Endothelial cell (in vitro differentiated cells): ENCODE data around the gene SAYSD1. TPM values are rescaled to one million over a fixed set of nuclear protein-coding genes. Genes with fewer than 3 reads are reported as not detected.

Experiments used
- DNase-seq: peaks from one replicate; pipeline ENCODE4 v3.0.0; 2021; ENCODE audit warnings: low spot score
- H3K27ac Mint-ChIP-seq: one replicate; pipeline ENCODE4 v1.8.0; 2021; ENCODE audit warnings: mixed read lengths, inconsistent platforms; ENCODE audit not compliant: unreplicated experiment
- H3K27me3 Mint-ChIP-seq: one replicate; pipeline ENCODE4 v1.8.0; 2021; ENCODE audit warnings: mild to moderate bottlenecking, moderate library complexity, mixed read lengths, inconsistent platforms; ENCODE audit not compliant: unreplicated experiment
- H3K36me3 Mint-ChIP-seq: one replicate; pipeline ENCODE4 v1.8.0; 2021; ENCODE audit warnings: mild to moderate bottlenecking, low read depth, mixed read lengths, inconsistent platforms; ENCODE audit not compliant: unreplicated experiment
- H3K4me1 Mint-ChIP-seq: one replicate; pipeline ENCODE4 v1.8.0; 2021; ENCODE audit warnings: mild to moderate bottlenecking, mixed read lengths, inconsistent platforms; ENCODE audit not compliant: unreplicated experiment
- H3K4me3 Mint-ChIP-seq: one replicate; pipeline ENCODE4 v1.8.0; 2021; ENCODE audit warnings: mild to moderate bottlenecking, mixed read lengths, inconsistent platforms; ENCODE audit not compliant: unreplicated experiment
- H3K9me3 Mint-ChIP-seq: one replicate; pipeline ENCODE4 v1.8.0; 2021; ENCODE audit warnings: mixed read lengths, inconsistent platforms; ENCODE audit not compliant: unreplicated experiment
- long read RNA-seq: library from polyadenylated mRNA; unstranded; transcript quantifications from one replicate; pipeline ENCODE4 v2.0.0, GENCODE V29; 2020; ENCODE audit not compliant: unreplicated experiment
- total RNA-seq: library from RNA; stranded (reverse); fragmentation: NEBNext Ultra II Directional; extraction: Animal tissue kit (Norgen Biotek cat#: 25700); gene quantifications from one replicate; pipeline ENCODE4 v1.2.1, GENCODE V29; 2021; ENCODE audit not compliant: unreplicated experiment
- TF ChIP-seq, protein P1 (sequence below): fragments of 200-600 bp; sonication (generic); IDR thresholded peaks from one replicate; pipeline ENCODE4 v1.5.0; 2021; ENCODE audit warnings: antibody characterized with exemption; ENCODE audit not compliant: unreplicated experiment

SAYSD1 gene, protein sequence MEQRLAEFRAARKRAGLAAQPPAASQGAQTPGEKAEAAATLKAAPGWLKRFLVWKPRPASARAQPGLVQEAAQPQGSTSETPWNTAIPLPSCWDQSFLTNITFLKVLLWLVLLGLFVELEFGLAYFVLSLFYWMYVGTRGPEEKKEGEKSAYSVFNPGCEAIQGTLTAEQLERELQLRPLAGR
- 10.8 TPM for total RNA-seq
- long read RNA-seq, transcript SAYSD1-201 (2 exons, 2,020 nt): major isoform, 8 of 8 reads
- long read RNA-seq, partial matches to known transcripts: 0 of 8 reads
- long read RNA-seq, other reads (novel, unspliced or antisense): 0 of 8 reads

DNA sequence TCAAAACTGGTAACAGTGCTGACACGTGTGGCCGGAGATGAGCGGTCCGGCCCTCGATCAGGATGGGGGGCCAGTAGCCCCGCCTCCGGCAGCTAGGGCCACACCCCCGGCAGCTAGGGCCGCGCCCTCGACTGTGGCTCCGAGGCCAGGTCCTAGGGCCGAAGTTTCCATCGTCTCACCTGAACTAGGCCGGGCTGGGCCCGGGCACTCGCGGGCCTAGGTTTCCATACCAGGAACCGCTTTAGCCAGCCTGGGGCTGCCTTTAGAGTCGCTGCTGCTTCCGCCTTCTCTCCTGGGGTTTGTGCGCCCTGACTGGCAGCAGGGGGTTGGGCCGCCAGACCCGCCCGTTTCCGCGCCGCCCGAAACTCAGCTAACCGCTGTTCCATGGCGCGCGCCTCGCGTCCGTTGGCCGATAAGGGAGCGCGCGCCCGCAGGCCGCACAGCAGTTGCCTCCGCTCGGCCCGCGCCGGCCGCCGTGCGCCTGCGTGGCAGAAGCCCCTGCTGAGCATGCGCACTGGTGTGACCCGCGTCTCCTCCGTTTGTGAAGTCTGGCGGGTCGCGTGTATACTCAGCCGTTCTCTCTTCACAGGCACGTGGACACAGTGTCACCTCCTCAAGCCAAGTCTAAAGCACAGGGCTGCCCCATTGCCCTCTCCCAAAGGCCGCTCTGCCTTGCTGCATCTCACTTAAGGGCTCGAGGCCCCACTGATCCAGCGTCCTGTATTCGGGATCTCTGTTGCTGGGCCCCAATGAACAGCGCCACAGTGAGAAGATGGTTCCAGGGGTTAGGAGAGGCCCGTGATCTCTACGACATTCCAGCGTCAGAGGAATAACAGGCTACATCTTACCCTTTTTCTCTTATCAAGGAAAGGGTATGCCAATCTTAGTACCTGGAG is at the start of gene SAYSD1:
TSS of gene SAYSD1 (minus strand) at position 483 of the 896 bp plus-strand sequence. CDS start at position 386, 97 bp downstream.
- Mint-ChIP-seq H3K4me1 (peaks cover 11% of the 10 kb centered on the region), H3K27ac (peak within 1 kb of the TSS; percentile 92), H3K27me3 (no peaks in the 10 kb centered on the region), H3K36me3 (no peaks in the 10 kb centered on the region), H3K4me3 (peak within 1 kb of the TSS; percentile 91), H3K9me3 (no peaks in the 10 kb centered on the region)
- peak; percentile 95 for DNase-seq
- TF ChIP-seq, protein P1, sequence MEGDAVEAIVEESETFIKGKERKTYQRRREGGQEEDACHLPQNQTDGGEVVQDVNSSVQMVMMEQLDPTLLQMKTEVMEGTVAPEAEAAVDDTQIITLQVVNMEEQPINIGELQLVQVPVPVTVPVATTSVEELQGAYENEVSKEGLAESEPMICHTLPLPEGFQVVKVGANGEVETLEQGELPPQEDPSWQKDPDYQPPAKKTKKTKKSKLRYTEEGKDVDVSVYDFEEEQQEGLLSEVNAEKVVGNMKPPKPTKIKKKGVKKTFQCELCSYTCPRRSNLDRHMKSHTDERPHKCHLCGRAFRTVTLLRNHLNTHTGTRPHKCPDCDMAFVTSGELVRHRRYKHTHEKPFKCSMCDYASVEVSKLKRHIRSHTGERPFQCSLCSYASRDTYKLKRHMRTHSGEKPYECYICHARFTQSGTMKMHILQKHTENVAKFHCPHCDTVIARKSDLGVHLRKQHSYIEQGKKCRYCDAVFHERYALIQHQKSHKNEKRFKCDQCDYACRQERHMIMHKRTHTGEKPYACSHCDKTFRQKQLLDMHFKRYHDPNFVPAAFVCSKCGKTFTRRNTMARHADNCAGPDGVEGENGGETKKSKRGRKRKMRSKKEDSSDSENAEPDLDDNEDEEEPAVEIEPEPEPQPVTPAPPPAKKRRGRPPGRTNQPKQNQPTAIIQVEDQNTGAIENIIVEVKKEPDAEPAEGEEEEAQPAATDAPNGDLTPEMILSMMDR: no peak

DNA sequence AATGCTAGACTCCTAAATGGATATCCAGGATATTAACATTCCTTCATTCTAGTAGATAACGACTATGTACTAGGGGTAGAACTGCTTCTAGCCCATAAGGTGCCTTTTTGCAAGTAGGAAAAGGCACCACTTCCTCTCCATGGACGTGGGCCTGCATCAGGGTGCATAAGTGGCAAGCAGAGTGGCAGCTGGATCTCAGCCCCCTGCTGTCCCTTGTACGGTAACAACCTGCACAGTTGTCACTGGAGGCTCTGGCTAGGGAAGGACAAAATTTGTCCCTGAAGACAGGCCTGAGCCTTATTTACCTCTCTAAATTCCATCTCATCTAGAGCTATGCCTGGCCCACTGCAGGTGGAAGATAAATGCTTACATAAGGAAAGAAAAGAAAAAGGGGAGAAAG is 42.5 kb upstream of the SAYSD1 start:
- Mint-ChIP-seq H3K4me1 (peaks cover 6% of the 10 kb centered on the region), H3K9me3 (no peaks in the 10 kb centered on the region), H3K27ac (no peak overlapping the region), H3K27me3 (peaks cover 4% of the 10 kb centered on the region), H3K36me3 (no peaks in the 10 kb centered on the region), H3K4me3 (no peak overlapping the region)
- no peak for DNase-seq
- TF ChIP-seq, protein P1: no peak

DNA sequence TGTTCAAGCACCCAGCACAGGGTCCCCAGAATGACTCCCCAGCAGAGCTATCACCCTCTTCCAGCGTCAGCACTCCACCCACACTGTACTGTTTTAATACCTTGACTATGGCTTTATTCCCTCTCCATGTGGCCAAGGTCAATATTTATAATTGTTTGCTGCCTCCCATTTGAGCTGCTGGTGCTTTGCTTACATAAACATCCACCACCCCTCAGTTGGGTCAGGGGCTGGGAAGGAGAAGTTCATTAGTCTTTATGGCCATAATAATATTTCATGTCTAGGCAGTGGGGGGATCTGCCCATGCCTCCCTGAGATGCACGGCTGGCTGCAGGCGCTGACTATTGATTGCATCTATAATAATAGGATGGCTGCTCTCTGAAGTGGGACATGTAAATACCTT is 41.8 kb upstream of the SAYSD1 start:
- Mint-ChIP-seq H3K9me3 (no peaks in the 10 kb centered on the region), H3K4me3 (no peak overlapping the region), H3K4me1 (peaks cover 13% of the 10 kb centered on the region), H3K27ac (no peak overlapping the region), H3K36me3 (no peaks in the 10 kb centered on the region), H3K27me3 (peaks cover 4% of the 10 kb centered on the region)
- TF ChIP-seq, protein P1: no peak
- DNase-seq: no peak

DNA sequence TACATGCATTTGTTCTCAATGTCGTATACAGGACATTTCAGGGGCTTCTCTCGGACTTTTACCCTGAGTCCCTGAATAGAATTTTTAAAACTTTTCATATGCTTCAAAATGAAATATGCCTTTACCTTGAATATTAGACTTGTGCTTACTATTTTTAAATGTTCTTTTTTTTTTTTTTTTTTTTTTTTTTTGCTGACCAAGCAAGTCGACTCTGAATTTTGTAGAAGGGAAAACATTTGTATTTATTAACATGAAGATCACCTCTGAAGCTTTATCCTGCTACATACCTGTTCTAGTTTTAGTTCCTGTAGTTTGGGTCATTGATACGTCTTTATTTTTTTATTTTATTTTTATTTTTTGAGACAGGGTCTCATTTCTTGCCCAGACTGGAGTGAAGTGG is 39.7 kb upstream of the SAYSD1 start:
- Mint-ChIP-seq H3K4me3 (no peak overlapping the region), H3K4me1 (peaks cover 19% of the 10 kb centered on the region), H3K27ac (no peak overlapping the region), H3K36me3 (no peaks in the 10 kb centered on the region), H3K27me3 (peaks cover 4% of the 10 kb centered on the region), H3K9me3 (no peaks in the 10 kb centered on the region)
- DNase-seq: no peak
- TF ChIP-seq, protein P1: no peak
